ENCODE results near the gene NUPR1. TPM values are rescaled to one million over a fixed set of nuclear protein-coding genes. Genes with fewer than 3 reads are reported as not detected.

The NUPR1 gene
- polyA plus RNA-seq, 3 donors, result 7.9 to 8.3 (median 8.1) TPM

Other genes starting within 250 kb of the NUPR1 start
- gene SBK1, start 246.4 kb downstream of the NUPR1 start, polyA plus RNA-seq (ENCODE audit: insufficient read length in 3 of 3), result 10 to 100 TPM; 14.1 to 15.4 (median 14.2) TPM
- gene NPIPB6, start 175.5 kb downstream of the NUPR1 start, polyA plus RNA-seq (ENCODE audit: insufficient read length in 3 of 3), result under 1 TPM; 0.44 to 0.99 (median 0.96) TPM
- 100 to 1,000 TPM in 2 of 3 donors, 10 to 100 TPM in 1; 93.1 to 110 (median 104) TPM for gene EIF3CL, start 135.1 kb downstream of the NUPR1 start, polyA plus RNA-seq (ENCODE audit: insufficient read length in 3 of 3)
- under 1 TPM in 2 of 3 donors, not detected in 1; 0.10 to 0.28 TPM for gene NPIPB7, start 66.6 kb downstream of the NUPR1 start, polyA plus RNA-seq (ENCODE audit: insufficient read length in 3 of 3)
- 10 to 100 TPM; 24.1 to 31.4 (median 28.2) TPM for gene CLN3, start 46.9 kb downstream of the NUPR1 start, polyA plus RNA-seq (ENCODE audit: insufficient read length in 3 of 3)
- under 1 TPM; 0.57 to 0.67 (median 0.67) TPM for gene APOBR, start 44.3 kb downstream of the NUPR1 start, polyA plus RNA-seq (ENCODE audit: insufficient read length in 3 of 3)
- not detected for gene IL27, start 32.1 kb downstream of the NUPR1 start, polyA plus RNA-seq (ENCODE audit: insufficient read length in 3 of 3)
- 10 to 100 TPM; 18.4 to 21.1 (median 20.2) TPM for gene SGF29, start 14.9 kb upstream of the NUPR1 start, polyA plus RNA-seq (ENCODE audit: insufficient read length in 3 of 3)
- 1 to 10 TPM; 1.1 to 2.6 (median 1.6) TPM for gene SULT1A2, start 58.1 kb upstream of the NUPR1 start, polyA plus RNA-seq (ENCODE audit: insufficient read length in 3 of 3)
- 10 to 100 TPM; 17.8 to 22.4 (median 20.6) TPM for gene SULT1A1, start 71.1 kb upstream of the NUPR1 start, polyA plus RNA-seq (ENCODE audit: insufficient read length in 3 of 3)
- under 1 TPM in 1 of 3 donors, not detected in 2; 0.49 TPM for gene NPIPB8, start 99.1 kb upstream of the NUPR1 start, polyA plus RNA-seq (ENCODE audit: insufficient read length in 3 of 3)
- 100 to 1,000 TPM; 654 to 679 (median 669) TPM for gene EIF3C, start 172.5 kb upstream of the NUPR1 start, polyA plus RNA-seq (ENCODE audit: insufficient read length in 3 of 3)
- gene NPIPB9, start 212.8 kb upstream of the NUPR1 start, polyA plus RNA-seq (ENCODE audit: insufficient read length in 3 of 3), result 1 to 10 TPM; 1.1 to 1.8 (median 1.7) TPM